Stomach smooth muscle (tissue), 2 donors: Measurements from ENCODE around the gene NASP.
"Not testable (repeated sequence)": the region's sequence is repeated elsewhere in the genome, so short reads cannot be mapped to it uniquely, and the experiment has no call there.

Experiments
- H3K27ac ChIP-seq: one replicate; pipeline ENCODE4 v1.7.0; 2013; ENCODE audit warnings: mild to moderate bottlenecking, low read length, inconsistent platforms
- H3K27me3 ChIP-seq, 2 donors: one replicate each; pipeline ENCODE4 v1.7.0; 2013; ENCODE audit warnings: low read length in 2 of 2; ENCODE audit not compliant: insufficient read depth in 2 of 2, control insufficient read depth in 1 of 2
- H3K36me3 ChIP-seq, 2 donors: one replicate each; pipeline ENCODE4 v1.7.0; 2013; ENCODE audit warnings: low read length in 2 of 2; ENCODE audit not compliant: control insufficient read depth in 2 of 2, insufficient read depth in 2 of 2
- H3K4me1 ChIP-seq: one replicate; pipeline ENCODE4 v1.7.0; 2013; ENCODE audit warnings: low read length; ENCODE audit not compliant: control insufficient read depth, insufficient read depth
- H3K4me3 ChIP-seq, 2 donors: one replicate each; pipeline ENCODE4 v1.7.0; 2013; ENCODE audit warnings: low read length in 2 of 2
- H3K9ac ChIP-seq, 2 donors: one replicate each; pipeline ENCODE4 v1.7.0; 2013; ENCODE audit warnings: low read length in 2 of 2, mild to moderate bottlenecking in 1 of 2
- H3K9me3 ChIP-seq, 2 donors: one replicate each; pipeline ENCODE4 v1.7.0; 2013; ENCODE audit warnings: low read length in 2 of 2; ENCODE audit not compliant: control insufficient read depth in 2 of 2
- donor health status: healthy.
- donor health status: Pancreatic carcinoma.

Gene NASP

GRCh38 chr1:45594412-45594811, 10.6 kb downstream of the NASP start:
- Histone ChIP-seq H3K9me3 (no peaks in the 10 kb centered on the region), H3K9ac (no peak overlapping the region), H3K4me1 (no peaks in the 10 kb centered on the region), H3K27ac (no peak overlapping the region), H3K27me3 (no peaks in the 10 kb centered on the region), H3K4me3 (no peak overlapping the region), H3K36me3 (peaks cover 7 to 8% of the 10 kb centered on the region in 2 donors)

DNA sequence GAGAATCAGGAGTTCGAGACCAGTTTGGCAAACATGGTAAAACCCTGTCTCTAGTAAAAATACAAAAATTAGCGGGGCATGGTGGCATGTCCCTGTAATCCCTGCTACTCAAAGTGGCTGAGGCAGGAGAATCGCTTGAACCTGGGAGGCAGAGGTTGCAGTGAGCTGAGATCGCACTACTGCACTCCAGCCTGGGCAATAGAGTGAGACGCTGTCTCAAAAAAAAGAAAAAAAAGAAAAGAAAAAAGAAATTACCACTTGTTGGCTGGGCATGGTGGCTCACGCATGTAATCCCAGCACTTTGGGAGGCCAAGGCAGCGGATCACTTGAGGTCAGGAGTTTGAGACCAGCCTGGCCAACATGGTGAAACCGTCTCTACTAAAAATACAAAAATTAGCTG, 12.9 kb downstream of the NASP start:
- not testable (repeated sequence) for H3K9me3 ChIP-seq, H3K9ac ChIP-seq, H3K4me3 ChIP-seq, H3K27me3 ChIP-seq, H3K27ac ChIP-seq, H3K36me3 ChIP-seq, H3K4me1 ChIP-seq

DNA sequence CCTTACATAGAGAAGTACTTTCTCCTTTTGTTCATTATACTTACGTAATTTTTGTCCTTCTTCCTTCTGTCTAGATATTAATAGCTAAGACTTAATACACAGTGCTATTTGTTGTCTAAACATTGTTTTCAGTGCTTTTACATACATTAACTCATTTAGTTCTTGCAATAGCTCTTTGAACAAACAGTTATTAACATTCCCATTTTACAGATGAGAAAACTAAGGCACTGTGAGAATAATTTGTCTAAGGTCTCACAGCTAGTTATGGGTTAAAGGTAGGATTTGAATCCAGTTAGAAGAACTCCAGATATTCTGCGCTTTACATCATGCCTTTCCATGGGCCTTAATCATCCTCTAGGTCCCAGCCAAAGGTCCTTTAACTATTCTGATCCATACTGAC, 20.4 kb downstream of the NASP start:
- Histone ChIP-seq H3K36me3 (peaks cover 2 to 5% of the 10 kb centered on the region in 2 donors), H3K9ac (no peak overlapping the region), H3K9me3 (no peaks in the 10 kb centered on the region), H3K27me3 (no peaks in the 10 kb centered on the region), H3K4me3 (no peak overlapping the region), H3K4me1 (no peaks in the 10 kb centered on the region), H3K27ac (no peak overlapping the region)

DNA sequence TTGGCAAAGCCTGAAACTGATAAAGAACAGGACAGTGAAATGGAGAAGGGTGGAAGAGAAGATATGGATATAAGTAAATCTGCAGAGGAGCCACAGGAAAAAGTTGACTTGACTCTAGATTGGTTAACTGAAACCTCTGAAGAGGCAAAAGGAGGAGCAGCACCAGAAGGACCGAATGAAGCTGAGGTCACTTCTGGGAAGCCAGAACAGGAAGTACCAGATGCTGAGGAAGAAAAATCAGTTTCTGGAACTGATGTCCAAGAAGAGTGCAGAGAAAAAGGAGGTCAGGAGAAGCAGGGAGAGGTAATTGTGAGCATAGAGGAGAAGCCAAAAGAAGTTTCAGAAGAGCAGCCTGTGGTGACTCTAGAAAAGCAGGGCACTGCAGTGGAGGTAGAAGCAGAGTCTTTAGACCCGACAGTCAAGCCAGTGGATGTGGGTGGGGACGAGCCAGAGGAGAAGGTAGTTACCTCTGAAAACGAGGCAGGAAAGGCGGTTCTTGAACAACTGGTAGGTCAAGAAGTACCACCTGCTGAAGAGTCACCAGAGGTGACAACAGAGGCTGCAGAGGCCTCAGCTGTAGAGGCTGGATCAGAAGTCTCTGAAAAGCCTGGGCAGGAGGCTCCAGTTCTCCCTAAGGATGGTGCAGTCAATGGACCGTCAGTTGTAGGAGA, 23.7 kb downstream of the NASP start:
- no peaks in the 10 kb centered on the region for H3K4me1 ChIP-seq
- no peak overlapping the region for H3K27ac ChIP-seq
- H3K9ac ChIP-seq: no peak overlapping the region
- no peak overlapping the region for H3K4me3 ChIP-seq
- no peaks in the 10 kb centered on the region for H3K27me3 ChIP-seq
- no peaks in the 10 kb centered on the region for H3K9me3 ChIP-seq
- peaks cover 4 to 14% of the 10 kb centered on the region in 2 donors for H3K36me3 ChIP-seq

GRCh38 chr1:45608175-45609156, 24.6 kb downstream of the NASP start:
- no peaks in the 10 kb centered on the region for H3K27me3 ChIP-seq
- no peak overlapping the region for H3K9ac ChIP-seq
- H3K9me3 ChIP-seq: no peaks in the 10 kb centered on the region
- H3K4me3 ChIP-seq: no peak overlapping the region
- no peaks in the 10 kb centered on the region for H3K4me1 ChIP-seq
- H3K36me3 ChIP-seq: peaks cover 6 to 16% of the 10 kb centered on the region in 2 donors
- H3K27ac ChIP-seq: no peak overlapping the region

DNA sequence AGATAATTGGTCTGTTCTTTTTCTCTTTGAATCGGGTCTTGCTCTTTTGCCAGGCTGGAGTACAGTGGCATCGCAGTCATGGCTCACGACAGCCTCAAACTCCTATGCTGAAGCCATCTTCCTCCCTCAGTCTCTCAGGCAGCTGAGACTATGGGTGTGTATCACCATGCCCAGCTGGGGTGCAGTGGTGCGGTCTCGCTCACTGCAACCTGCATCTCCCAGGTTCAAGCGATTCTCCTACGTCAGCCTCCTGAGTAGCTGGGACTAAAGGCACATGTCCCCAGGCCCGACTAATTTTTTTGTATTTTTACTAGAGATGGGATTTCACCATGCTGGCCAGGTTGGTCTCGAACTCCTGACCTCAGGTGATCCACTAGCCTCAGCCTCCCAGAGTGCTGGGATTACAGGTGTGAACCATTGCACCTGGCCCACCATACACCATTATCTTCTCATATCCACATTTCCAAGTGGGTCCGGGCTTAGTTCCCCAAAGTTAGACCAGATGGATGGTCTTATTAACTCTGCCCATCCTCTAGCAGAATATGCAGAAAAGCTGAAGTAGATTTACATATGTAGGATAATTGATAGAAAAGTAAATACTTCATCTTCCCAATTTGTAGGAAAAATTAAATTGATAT, 26.9 kb downstream of the NASP start:
- no peaks in the 10 kb centered on the region for H3K9me3 ChIP-seq
- no peak overlapping the region for H3K4me3 ChIP-seq
- peaks cover 19 to 27% of the 10 kb centered on the region in 2 donors for H3K36me3 ChIP-seq
- H3K27ac ChIP-seq: no peak overlapping the region
- no peaks in the 10 kb centered on the region for H3K27me3 ChIP-seq
- no peaks in the 10 kb centered on the region for H3K4me1 ChIP-seq
- H3K9ac ChIP-seq: no peak overlapping the region

GRCh38 chr1:45612941-45613579, 29.2 kb downstream of the NASP start:
- Histone ChIP-seq H3K27ac (no peak overlapping the region), H3K36me3 (peaks cover 38 to 39% of the 10 kb centered on the region in 2 donors), H3K9me3 (no peaks in the 10 kb centered on the region), H3K9ac (no peak overlapping the region), H3K27me3 (no peaks in the 10 kb centered on the region), H3K4me1 (no peaks in the 10 kb centered on the region), H3K4me3 (no peak overlapping the region)

GRCh38 chr1:45615885-45616284, 32.0 kb downstream of the NASP start:
- Histone ChIP-seq H3K36me3 (peaks cover 36 to 40% of the 10 kb centered on the region in 2 donors), H3K9me3 (no peaks in the 10 kb centered on the region), H3K27ac (no peak overlapping the region), H3K4me1 (no peaks in the 10 kb centered on the region), H3K27me3 (no peaks in the 10 kb centered on the region), H3K9ac (no peak overlapping the region), H3K4me3 (no peak overlapping the region)

- Histone ChIP-seq H3K36me3 (peaks cover 31 to 40% of the 10 kb centered on the region in 2 donors), H3K27ac (no peak overlapping the region), H3K9ac (no peak overlapping the region)
Observed at GRCh38 chr1:45617618-45618017, 33.8 kb downstream of the NASP start.

DNA sequence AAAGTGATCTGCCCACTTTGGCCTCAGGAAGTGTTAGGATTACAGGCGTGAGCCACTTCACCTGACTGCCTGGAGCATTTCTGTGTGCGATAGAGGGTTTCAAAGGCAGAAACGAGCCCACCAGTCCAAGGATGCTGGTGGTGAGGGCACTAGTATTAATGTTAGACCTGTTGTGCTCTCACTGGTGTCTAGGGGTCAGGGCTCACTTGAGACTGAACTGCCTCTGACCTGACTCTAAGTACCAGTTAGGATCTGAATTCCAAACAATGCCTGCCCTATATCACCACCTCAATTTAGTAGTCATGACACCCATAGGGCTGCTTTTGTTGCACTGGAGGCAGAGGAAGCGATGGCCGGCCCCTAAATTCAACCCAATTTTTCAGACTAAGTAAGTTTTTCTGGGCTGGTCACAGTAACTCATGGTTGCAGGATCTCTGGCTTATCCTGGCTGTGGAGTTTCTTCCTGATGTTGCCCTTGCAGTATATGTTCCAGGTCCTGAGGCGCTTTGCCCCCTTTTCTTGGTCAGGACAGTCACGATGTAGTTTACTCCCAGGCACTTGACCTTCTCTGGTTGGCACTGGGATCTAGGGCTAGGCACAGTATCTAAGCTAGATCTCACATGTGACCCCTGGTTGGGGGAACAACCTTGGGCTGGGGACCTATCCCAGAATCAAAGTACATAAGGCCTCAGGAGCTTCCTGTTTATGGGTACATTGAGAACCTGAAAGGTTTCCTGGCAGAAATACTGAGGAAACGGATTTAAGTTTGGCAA, 35.5 kb downstream of the NASP start:
- Histone ChIP-seq H3K36me3 (peaks cover 34% of the 10 kb centered on the region in 2 donors), H3K9me3 (no peaks in the 10 kb centered on the region), H3K4me3 (no peak overlapping the region), H3K27ac (no peak overlapping the region), H3K4me1 (peaks cover 7% of the 10 kb centered on the region), H3K9ac (no peak overlapping the region), H3K27me3 (no peaks in the 10 kb centered on the region)

More at GRCh38 chr1:45617618-45618017, 33.8 kb downstream of the NASP start:
- Histone ChIP-seq H3K4me1 (peaks cover 4% of the 10 kb centered on the region), H3K9me3 (no peaks in the 10 kb centered on the region), H3K4me3 (no peak overlapping the region), H3K27me3 (no peaks in the 10 kb centered on the region)
